ENCODE data around the gene COL1A2.

Gene COL1A2

GRCh38 chr7:94425546-94425945 lies 30.9 kb downstream of the COL1A2 start:
- TF ChIP-seq EP300 (IDR thresholded peaks at IDR 0.05; ENCODE audit: borderline replicate concordance) (no peak), USF1 (IDR thresholded peaks at IDR 0.05) (no peak), RAD21 (IDR thresholded peaks at IDR 0.05; ENCODE audit: low read depth) (no peak), YY1 (IDR thresholded peaks at IDR 0.05; ENCODE audit: low read depth) (no peak), TEAD4 (IDR thresholded peaks at IDR 0.05) (no peak), CREB1 (IDR thresholded peaks at IDR 0.05; ENCODE audit: low read depth) (no peak), EGR1 (IDR thresholded peaks at IDR 0.05) (no peak), ZBTB7A (IDR thresholded peaks at IDR 0.05; ENCODE audit: low read depth) (no peak), CEBPB (IDR thresholded peaks at IDR 0.05) (no peak), MAX (IDR thresholded peaks at IDR 0.05) (no peak), FOXM1 (IDR thresholded peaks at IDR 0.05; ENCODE audit: borderline replicate concordance, low read depth) (no peak), NFIC (IDR thresholded peaks at IDR 0.05) (no peak), REST (IDR thresholded peaks at IDR 0.05; ENCODE audit: low read depth) (no peak), TCF12 (IDR thresholded peaks at IDR 0.05; ENCODE audit: low read depth) (no peak), TAF1 (IDR thresholded peaks at IDR 0.05; ENCODE audit: low read depth) (no peak)

GRCh38 chr7:94426980-94427875 lies 32.5 kb downstream of the COL1A2 start:
- no peak for TF ChIP-seq TEAD4 (IDR thresholded peaks at IDR 0.05)

GRCh38 chr7:94429153-94429552 lies 34.5 kb downstream of the COL1A2 start:
- TF ChIP-seq REST (IDR thresholded peaks at IDR 0.05; ENCODE audit: low read depth) (no peak), FOXM1 (IDR thresholded peaks at IDR 0.05; ENCODE audit: borderline replicate concordance, low read depth) (no peak), TEAD4 (IDR thresholded peaks at IDR 0.05) (no peak), TAF1 (IDR thresholded peaks at IDR 0.05; ENCODE audit: low read depth) (no peak), CEBPB (IDR thresholded peaks at IDR 0.05) (no peak), RAD21 (IDR thresholded peaks at IDR 0.05; ENCODE audit: low read depth) (no peak), EP300 (IDR thresholded peaks at IDR 0.05; ENCODE audit: borderline replicate concordance) (no peak), CREB1 (IDR thresholded peaks at IDR 0.05; ENCODE audit: low read depth) (no peak), YY1 (IDR thresholded peaks at IDR 0.05; ENCODE audit: low read depth) (no peak), USF1 (IDR thresholded peaks at IDR 0.05) (no peak), MAX (IDR thresholded peaks at IDR 0.05) (no peak), ZBTB7A (IDR thresholded peaks at IDR 0.05; ENCODE audit: low read depth) (no peak), TCF12 (IDR thresholded peaks at IDR 0.05; ENCODE audit: low read depth) (no peak), NFIC (IDR thresholded peaks at IDR 0.05) (no peak), EGR1 (IDR thresholded peaks at IDR 0.05) (no peak)

- TF ChIP-seq EP300 (IDR thresholded peaks at IDR 0.05; ENCODE audit: borderline replicate concordance) = no peak
- no peak for TF ChIP-seq FOXM1 (IDR thresholded peaks at IDR 0.05; ENCODE audit: borderline replicate concordance, low read depth)
- no peak for TF ChIP-seq CEBPB (IDR thresholded peaks at IDR 0.05)
- no peak for TF ChIP-seq YY1 (IDR thresholded peaks at IDR 0.05; ENCODE audit: low read depth)
- TF ChIP-seq TCF12 (IDR thresholded peaks at IDR 0.05; ENCODE audit: low read depth) = no peak
- no peak for TF ChIP-seq USF1 (IDR thresholded peaks at IDR 0.05)
These were observed 36.5 kb downstream of the COL1A2 start for GRCh38 chr7:94431176-94431575.

- TF ChIP-seq EP300 (IDR thresholded peaks at IDR 0.05; ENCODE audit: borderline replicate concordance) = no peak
- TF ChIP-seq USF1 (IDR thresholded peaks at IDR 0.05) = no peak
- TF ChIP-seq ZBTB7A (IDR thresholded peaks at IDR 0.05; ENCODE audit: low read depth) = no peak
- no peak for TF ChIP-seq CREB1 (IDR thresholded peaks at IDR 0.05; ENCODE audit: low read depth)
- TF ChIP-seq YY1 (IDR thresholded peaks at IDR 0.05; ENCODE audit: low read depth) = no peak
- TF ChIP-seq TEAD4 (IDR thresholded peaks at IDR 0.05) = no peak
- TF ChIP-seq RAD21 (IDR thresholded peaks at IDR 0.05; ENCODE audit: low read depth) = no peak
- TF ChIP-seq REST (IDR thresholded peaks at IDR 0.05; ENCODE audit: low read depth) = no peak
- TF ChIP-seq EGR1 (IDR thresholded peaks at IDR 0.05) = no peak
- TF ChIP-seq NFIC (IDR thresholded peaks at IDR 0.05) = no peak
- no peak for TF ChIP-seq CEBPB (IDR thresholded peaks at IDR 0.05)
- TF ChIP-seq MAX (IDR thresholded peaks at IDR 0.05) = no peak
- no peak for TF ChIP-seq TAF1 (IDR thresholded peaks at IDR 0.05; ENCODE audit: low read depth)
- TF ChIP-seq FOXM1 (IDR thresholded peaks at IDR 0.05; ENCODE audit: borderline replicate concordance, low read depth) = no peak
- no peak for TF ChIP-seq TCF12 (IDR thresholded peaks at IDR 0.05; ENCODE audit: low read depth)
These were observed 37.1 kb downstream of the COL1A2 start for GRCh38 chr7:94431619-94432280.
